GM10248 (cell line): ENCODE results near the gene SLC45A3.
A peak's percentile ranks its signal among the peaks of the same experiment; 100 is the strongest.
"Not testable (repeated sequence)": the region's sequence is repeated elsewhere in the genome, so short reads cannot be mapped to it uniquely, and the experiment has no call there.

Source experiments
- CTCF ChIA-PET: fragments of 300-600 bp; sonication (Branson Sonifier 250); formaldehyde crosslinking; extraction: SDS; loops from one replicate; lab custom pipeline; 2021; ENCODE audit warnings: antibody characterized with exemption; lab: Yijun Ruan, JAX
- POLR2A ChIA-PET: fragments of 350-650 bp; sonication (Branson Sonifier 250); formaldehyde crosslinking; extraction: SDS; loops from one replicate; lab custom pipeline; 2020; ENCODE audit warnings: antibody characterized with exemption; lab: Yijun Ruan, JAX
- DNase-seq: peaks from one replicate; pipeline ENCODE4 v3.0.0; 2012; ENCODE audit errors: extremely low spot score
- CTCF ChIP-seq: IDR thresholded peaks from 2 replicates; pipeline ENCODE4 v1.5.1; 2012; ENCODE audit warnings: mild to moderate bottlenecking, low read depth; ENCODE audit errors: extremely low read depth, missing control alignments, control extremely low read depth

Gene SLC45A3

GRCh38 chr1:205636732-205637131, 43.6 kb downstream of the SLC45A3 start:
- POLR2A ChIA-PET, result no interaction called here
- DNase-seq, result no peak
- CTCF ChIA-PET, result interaction anchor here (1.1 to 11.6 kb wide), 7 partner anchors 8 to 75 kb away, joined by 3 to 263 read pairs (median 5); no protein-coding TSS in a partner anchor
- no peak for TF ChIP-seq CTCF

GRCh38 chr1:205636138-205636530, 44.2 kb downstream of the SLC45A3 start:
- DNase-seq, POLR2A ChIA-PET: not testable (repeated sequence)
- CTCF ChIA-PET, result interaction anchor here (0.7 to 11.6 kb wide), 9 partner anchors 8 to 112 kb away, joined by 3 to 263 read pairs (median 5); no protein-coding TSS in a partner anchor

GRCh38 chr1:205633421-205633976, 46.8 kb downstream of the SLC45A3 start:
- no peak for TF ChIP-seq CTCF
- CTCF ChIA-PET, result interaction anchor here (0.6 to 11.6 kb wide), 17 partner anchors 10 to 344 kb away, joined by 3 to 263 read pairs (median 6); no protein-coding TSS in a partner anchor
- DNase-seq, result no peak
- POLR2A ChIA-PET, result no interaction called here

GRCh38 chr1:205632669-205633169, 47.6 kb downstream of the SLC45A3 start:
- TF ChIP-seq CTCF, result no peak
- DNase-seq, result no peak
- CTCF ChIA-PET, result interaction anchor here (0.8 to 11.6 kb wide), 35 partner anchors 8 to 404 kb away, joined by 3 to 263 read pairs (median 5); no protein-coding TSS in a partner anchor
- POLR2A ChIA-PET, result interaction anchor here (0.6 to 1.6 kb wide), 9 partner anchors 8 to 404 kb away, joined by 3 to 7 read pairs (median 5); no protein-coding TSS in a partner anchor

- ChIA-PET POLR2A (interaction anchor here (0.6 to 1.6 kb wide), 10 partner anchors 9 to 405 kb away, joined by 3 to 7 read pairs (median 4); no protein-coding TSS in a partner anchor), CTCF (interaction anchor here (0.8 to 11.6 kb wide), 34 partner anchors 9 to 404 kb away, joined by 3 to 263 read pairs (median 5); no protein-coding TSS in a partner anchor)
- DNase-seq, result peak; percentile 97
- TF ChIP-seq CTCF, result peak; percentile 79
Observed at GRCh38 chr1:205631768-205632668, 48.3 kb downstream of the SLC45A3 start, which contains the start of gene ELK4. Gene ELK4 (minus strand): TSS chr1:205632011. CDS start chr1:205623882, 8,129 bp downstream.

GRCh38 chr1:205631010-205631767, 49.1 kb downstream of the SLC45A3 start:
- ChIA-PET CTCF (interaction anchor here (0.8 to 11.6 kb wide), 14 partner anchors 10 to 138 kb away, joined by 3 to 263 read pairs (median 10); no protein-coding TSS in a partner anchor), POLR2A (interaction anchor here (0.9 to 1.6 kb wide), 6 partner anchors 10 to 42 kb away, joined by 3 to 6 read pairs (median 5); no protein-coding TSS in a partner anchor)
- TF ChIP-seq CTCF, result no peak
- peak; percentile 80 for DNase-seq
